Nephron (organoid): ENCODE measurements around the gene IFITM2.
A peak's percentile ranks its signal among the peaks of the same experiment; 100 is the strongest.
"Not testable (repeated sequence)": the region's sequence is repeated elsewhere in the genome, so short reads cannot be mapped to it uniquely, and the experiment has no call there.

Source experiments
- H3K27ac Mint-ChIP-seq, 3 experiments: 2 replicates each; pipeline ENCODE4 v1.8.0; 2020; ENCODE audit warnings: mixed read lengths in 3 of 3, mild to moderate bottlenecking in 2 of 3, moderate library complexity in 1 of 3
- H3K27me3 Mint-ChIP-seq: 2 replicates; pipeline ENCODE4 v1.8.0; 2021; ENCODE audit warnings: low read depth, mild to moderate bottlenecking, moderate library complexity, mixed read lengths
- H3K36me3 Mint-ChIP-seq: 2 replicates; pipeline ENCODE4 v1.8.0; 2020; ENCODE audit warnings: low read depth, mixed read lengths
- H3K4me1 Mint-ChIP-seq: 2 replicates; pipeline ENCODE4 v1.8.0; 2020; ENCODE audit warnings: mixed read lengths
- H3K4me3 Mint-ChIP-seq, 3 experiments: 2 replicates each; pipeline ENCODE4 v1.8.0; 2020; ENCODE audit warnings: mild to moderate bottlenecking in 3 of 3, mixed read lengths in 3 of 3, moderate library complexity in 2 of 3
- H3K9me3 Mint-ChIP-seq: 2 replicates; pipeline ENCODE4 v1.8.0; 2020; ENCODE audit warnings: mixed read lengths
- TF ChIP-seq, protein P1 (sequence below), 3 experiments: fragments of 200-600 bp; sonication (generic); IDR thresholded peaks; one replicate each; pipeline ENCODE4 v1.5.0; 2021; ENCODE audit warnings: antibody characterized with exemption in 3 of 3; ENCODE audit not compliant: unreplicated experiment in 3 of 3

IFITM2 gene

DNA sequence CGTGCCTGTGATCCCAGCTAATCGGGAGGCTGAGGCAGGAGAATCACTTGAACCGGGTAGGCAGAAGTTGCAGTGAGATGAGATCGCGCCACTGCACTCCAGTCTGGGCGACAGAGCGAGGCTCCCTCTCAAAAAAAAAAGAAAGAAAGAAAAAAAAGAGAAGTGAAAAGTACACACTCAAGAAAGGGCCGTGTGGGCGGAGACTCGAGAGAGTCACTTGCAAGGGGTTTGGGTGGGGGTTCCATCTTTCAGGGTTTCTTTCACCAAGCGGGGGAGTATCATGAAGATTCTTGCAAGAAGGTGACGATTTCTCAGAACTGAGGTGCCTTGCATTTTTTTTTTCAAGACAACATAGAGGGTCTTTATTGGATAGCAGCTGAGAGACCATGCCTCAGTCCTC is 4.3 kb upstream of the IFITM2 start:
- H3K4me1 Mint-ChIP-seq, result peaks cover 27% of the 10 kb centered on the region
- H3K27ac Mint-ChIP-seq, result peak overlapping the region in 1 of 3 experiments; percentile 51
- TF ChIP-seq, protein P1, sequence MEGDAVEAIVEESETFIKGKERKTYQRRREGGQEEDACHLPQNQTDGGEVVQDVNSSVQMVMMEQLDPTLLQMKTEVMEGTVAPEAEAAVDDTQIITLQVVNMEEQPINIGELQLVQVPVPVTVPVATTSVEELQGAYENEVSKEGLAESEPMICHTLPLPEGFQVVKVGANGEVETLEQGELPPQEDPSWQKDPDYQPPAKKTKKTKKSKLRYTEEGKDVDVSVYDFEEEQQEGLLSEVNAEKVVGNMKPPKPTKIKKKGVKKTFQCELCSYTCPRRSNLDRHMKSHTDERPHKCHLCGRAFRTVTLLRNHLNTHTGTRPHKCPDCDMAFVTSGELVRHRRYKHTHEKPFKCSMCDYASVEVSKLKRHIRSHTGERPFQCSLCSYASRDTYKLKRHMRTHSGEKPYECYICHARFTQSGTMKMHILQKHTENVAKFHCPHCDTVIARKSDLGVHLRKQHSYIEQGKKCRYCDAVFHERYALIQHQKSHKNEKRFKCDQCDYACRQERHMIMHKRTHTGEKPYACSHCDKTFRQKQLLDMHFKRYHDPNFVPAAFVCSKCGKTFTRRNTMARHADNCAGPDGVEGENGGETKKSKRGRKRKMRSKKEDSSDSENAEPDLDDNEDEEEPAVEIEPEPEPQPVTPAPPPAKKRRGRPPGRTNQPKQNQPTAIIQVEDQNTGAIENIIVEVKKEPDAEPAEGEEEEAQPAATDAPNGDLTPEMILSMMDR (IDR thresholded peaks at IDR 0.05; ENCODE audit: unreplicated experiment in 3 of 3), result no peak
- H3K36me3 Mint-ChIP-seq, result no peaks in the 10 kb centered on the region
- H3K27me3 Mint-ChIP-seq, result peaks cover 3% of the 10 kb centered on the region
- H3K9me3 Mint-ChIP-seq, result no peaks in the 10 kb centered on the region
- no peak overlapping the region for H3K4me3 Mint-ChIP-seq

DNA sequence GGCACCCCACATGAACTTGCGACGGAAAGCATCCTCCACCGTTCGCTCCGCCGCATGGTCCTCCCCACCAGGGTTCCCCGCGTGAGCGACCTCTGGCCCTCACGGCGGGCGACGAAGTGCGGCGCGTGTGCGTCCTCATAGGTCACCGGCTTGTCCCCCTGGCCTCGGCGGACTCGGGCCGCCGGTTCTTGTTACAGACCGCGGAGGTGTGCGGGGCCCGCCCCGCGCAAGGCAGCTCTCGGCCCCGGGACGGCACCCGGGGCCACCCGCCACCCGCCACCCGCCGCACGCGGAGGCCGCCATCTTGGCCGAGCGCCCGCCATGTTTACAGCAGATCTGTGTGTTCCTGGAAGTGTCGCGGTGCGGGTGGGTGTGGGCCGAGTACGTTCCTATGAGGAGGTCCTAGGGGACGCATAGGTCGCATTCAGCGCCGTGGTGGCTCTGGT is 3.5 kb upstream of the IFITM2 start:
- Mint-ChIP-seq H3K27ac (no peak overlapping the region), H3K4me3 (no peak overlapping the region), H3K9me3 (no peaks in the 10 kb centered on the region), H3K4me1 (peaks cover 34% of the 10 kb centered on the region), H3K36me3 (no peaks in the 10 kb centered on the region), H3K27me3 (peaks cover 3% of the 10 kb centered on the region)
- TF ChIP-seq, protein P1 (IDR thresholded peaks at IDR 0.05; ENCODE audit: unreplicated experiment in 3 of 3), result no peak

DNA sequence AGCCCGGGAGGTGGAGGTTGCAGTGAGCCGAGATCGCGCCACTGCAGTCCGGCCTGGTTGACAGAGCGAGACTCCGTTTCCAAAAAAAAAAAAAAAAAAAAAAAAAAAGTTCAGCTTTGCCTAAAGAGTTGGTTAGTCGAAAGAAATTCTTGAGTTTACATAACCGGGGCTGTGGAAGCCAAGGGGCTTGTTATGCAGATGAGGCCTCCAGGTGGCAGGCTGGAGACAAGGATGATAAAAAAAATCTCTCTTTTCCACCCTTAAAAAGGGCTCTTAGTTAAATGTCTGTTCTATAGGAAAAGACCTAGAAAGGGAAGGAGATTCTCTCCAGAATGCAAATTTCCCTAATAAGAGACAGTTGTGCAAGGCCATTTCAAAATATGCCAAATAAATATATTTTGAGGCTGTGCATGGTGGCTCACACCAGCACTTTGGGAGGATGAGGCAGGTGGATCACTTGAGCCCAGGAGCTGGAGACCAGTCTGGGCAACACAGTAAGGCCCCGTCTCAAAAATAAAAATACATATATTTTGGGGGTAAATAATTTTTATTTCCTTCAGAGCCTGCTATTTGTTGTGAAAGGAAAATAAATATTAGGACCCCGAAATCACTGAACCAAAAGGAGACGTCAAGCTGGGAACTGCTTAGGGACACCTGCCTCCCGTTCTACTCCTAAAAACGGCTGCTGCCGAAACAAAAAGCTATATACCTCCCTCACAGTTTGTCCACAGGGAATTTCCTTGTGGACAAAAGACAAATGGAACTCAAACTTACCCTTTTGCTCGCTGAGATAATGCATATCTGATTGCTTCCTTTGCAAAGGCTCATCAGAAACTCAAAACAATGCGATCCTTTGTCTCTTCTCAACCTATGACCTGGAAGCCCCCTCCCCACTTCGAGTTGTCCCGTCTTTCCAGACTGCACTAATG is 2.4 kb upstream of the IFITM2 start:
- Mint-ChIP-seq H3K9me3 (no peaks in the 10 kb centered on the region), H3K36me3 (no peaks in the 10 kb centered on the region), H3K4me3 (peak overlapping the region; percentile 17 to 77 (median 44)), H3K4me1 (peaks cover 42% of the 10 kb centered on the region), H3K27ac (peak overlapping the region; percentile 52 to 84 (median 76)), H3K27me3 (peaks cover 3% of the 10 kb centered on the region)
- TF ChIP-seq, protein P1 (IDR thresholded peaks at IDR 0.05; ENCODE audit: unreplicated experiment in 3 of 3), result peak; percentile 57 to 63 (median 59)

DNA sequence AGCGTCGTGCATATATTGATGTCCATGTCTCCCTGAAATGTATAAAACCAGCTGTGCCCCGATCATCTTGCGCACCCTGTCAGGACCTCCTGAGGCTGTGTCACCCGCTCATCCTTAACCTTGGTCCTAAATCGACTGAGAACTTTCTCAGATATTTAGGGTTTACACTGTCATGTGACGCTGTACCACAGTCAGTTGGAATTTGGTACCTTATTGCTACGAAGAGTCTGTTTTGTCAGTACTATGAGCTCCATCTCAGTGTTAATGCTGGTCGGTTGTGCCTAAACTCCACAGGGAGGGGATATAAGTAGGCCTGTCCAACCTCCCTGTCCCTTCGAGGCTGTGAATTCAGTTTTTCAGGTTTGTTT is 1.8 kb upstream of the IFITM2 start:
- TF ChIP-seq, protein P1 (IDR thresholded peaks at IDR 0.05; ENCODE audit: unreplicated experiment in 3 of 3), result no peak
- Mint-ChIP-seq H3K9me3 (no peaks in the 10 kb centered on the region), H3K27me3 (peaks cover 3% of the 10 kb centered on the region), H3K27ac (peak overlapping the region; percentile 52 to 84 (median 57)), H3K4me1 (peaks cover 42% of the 10 kb centered on the region), H3K4me3 (peak overlapping the region; percentile 31 to 66 (median 35)), H3K36me3 (no peaks in the 10 kb centered on the region)

DNA sequence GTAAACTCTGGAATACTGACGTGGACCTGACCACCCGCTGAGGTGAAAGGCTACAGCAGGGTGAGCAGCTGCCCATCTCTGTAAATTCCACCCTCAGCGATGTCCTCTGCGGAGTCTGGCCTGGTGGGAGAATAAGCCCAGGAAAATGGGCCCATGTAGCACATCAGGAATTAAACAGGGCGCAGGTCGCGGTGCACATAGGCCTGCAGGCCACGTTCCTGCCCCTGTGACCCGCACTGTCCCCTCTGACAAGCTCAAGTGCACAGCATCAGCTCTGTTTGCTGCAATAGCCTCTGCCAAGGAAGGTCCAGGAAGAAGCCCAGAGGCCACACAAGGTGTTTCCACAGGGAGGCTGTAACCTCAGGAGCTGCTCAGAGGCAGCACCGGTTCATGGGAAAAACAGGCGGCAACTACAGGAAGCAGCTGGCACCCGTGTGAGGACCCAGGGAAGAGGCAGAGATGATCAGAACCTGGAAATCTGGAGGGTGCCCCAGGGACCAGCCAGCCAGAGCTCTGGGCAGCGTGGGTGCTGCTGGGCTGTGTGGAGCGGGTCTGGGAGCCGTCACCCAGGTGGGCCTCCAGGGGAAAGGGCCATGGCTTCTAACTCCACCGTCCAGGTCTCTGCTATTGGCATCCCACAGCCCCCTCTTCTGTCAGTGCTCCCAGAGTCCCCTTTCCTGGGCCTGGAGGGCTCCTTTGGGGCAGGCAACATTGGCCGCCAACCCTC is 808 bp upstream of the IFITM2 start:
- Mint-ChIP-seq H3K4me1 (peaks cover 44% of the 10 kb centered on the region), H3K9me3 (no peaks in the 10 kb centered on the region), H3K4me3 (peak overlapping the region; percentile 40 to 64 (median 57)), H3K27ac (peak overlapping the region; percentile 52 to 84 (median 57)), H3K27me3 (no peaks in the 10 kb centered on the region), H3K36me3 (no peaks in the 10 kb centered on the region)
- TF ChIP-seq, protein P1 (IDR thresholded peaks at IDR 0.05; ENCODE audit: unreplicated experiment in 3 of 3), result no peak

DNA sequence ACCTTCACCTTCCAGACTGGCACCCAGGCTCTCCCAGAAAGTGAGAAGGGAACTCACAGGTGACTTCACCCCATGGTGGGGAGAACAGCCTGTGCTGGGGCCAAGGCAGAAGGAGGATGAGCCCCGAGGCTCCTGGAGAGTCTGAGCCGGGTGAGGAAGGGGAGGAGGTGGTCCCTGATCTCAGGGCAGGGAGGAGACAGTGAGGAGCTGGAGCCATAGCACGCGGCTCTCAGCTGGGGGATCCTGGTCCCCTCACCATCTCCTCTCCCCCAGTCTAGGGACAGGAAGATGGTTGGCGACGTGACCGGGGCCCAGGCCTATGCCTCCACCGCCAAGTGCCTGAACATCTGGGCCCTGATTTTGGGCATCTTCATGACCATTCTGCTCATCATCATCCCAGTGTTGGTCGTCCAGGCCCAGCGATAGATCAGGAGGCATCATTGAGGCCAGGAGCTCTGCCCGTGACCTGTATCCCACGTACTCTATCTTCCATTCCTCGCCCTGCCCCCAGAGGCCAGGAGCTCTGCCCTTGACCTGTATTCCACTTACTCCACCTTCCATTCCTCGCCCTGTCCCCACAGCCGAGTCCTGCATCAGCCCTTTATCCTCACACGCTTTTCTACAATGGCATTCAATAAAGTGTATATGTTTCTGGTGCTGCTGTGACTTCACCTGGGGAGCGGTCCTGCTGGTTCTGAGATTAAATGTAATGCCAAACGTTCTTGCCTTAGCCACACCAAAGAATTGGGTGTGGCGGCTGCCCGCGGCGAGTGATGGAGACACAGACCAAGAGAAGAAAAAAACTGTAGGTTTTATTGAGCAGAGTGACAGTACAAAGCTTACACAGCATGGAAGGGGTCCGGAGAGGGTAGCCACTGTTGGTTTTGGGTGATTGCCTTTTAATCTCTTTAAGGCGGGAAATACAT is 1.4 kb downstream of the IFITM2 start:
- Mint-ChIP-seq H3K4me3 (peak overlapping the region; percentile 93 to 96 (median 94)), H3K4me1 (peaks cover 65% of the 10 kb centered on the region), H3K27ac (peak overlapping the region; percentile 95 to 98 (median 97))
- H3K36me3 Mint-ChIP-seq, H3K9me3 Mint-ChIP-seq, H3K27me3 Mint-ChIP-seq: not testable (repeated sequence)

DNA sequence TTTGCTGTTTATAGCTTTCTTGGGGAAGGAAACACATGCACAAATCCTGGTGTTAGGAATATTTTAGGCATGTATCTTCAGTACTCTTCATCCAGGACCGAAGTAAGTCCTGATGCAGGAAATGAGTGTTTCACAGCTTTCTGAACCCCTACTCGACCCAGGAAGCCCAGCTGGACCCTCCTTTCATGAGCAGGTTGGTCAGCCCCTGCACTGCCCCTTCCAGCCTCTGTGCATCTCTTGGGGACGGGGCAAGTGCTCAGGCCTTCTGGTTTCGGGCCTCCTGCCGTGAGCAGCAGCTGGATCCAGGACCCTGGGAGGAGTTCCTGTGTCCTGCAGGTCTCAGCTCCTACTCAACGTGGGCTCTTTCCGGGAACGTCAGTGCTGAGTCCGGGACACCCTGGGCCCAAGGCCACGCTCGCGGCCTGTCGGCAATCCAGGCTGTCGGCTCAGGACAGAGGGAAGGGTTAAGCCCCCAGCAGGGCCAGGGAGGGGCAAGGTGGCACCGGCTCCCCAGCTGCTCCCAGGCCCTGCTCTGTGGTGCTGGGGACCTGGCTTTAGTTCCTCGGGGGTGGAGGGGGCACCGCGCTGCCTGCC is 2.5 kb downstream of the IFITM2 start:
- Mint-ChIP-seq H3K4me3 (peak overlapping the region; percentile 93 to 96 (median 94)), H3K27ac (peak overlapping the region; percentile 93 to 98 (median 97)), H3K4me1 (peaks cover 69% of the 10 kb centered on the region), H3K27me3 (peaks cover 10% of the 10 kb centered on the region)
- not testable (repeated sequence) for H3K36me3 Mint-ChIP-seq, H3K9me3 Mint-ChIP-seq
